A673 (cell line): ENCODE results near the gene COPS7A.

Source experiments
- EZH2 ChIP-seq: fragments of 200-600 bp; sonication (generic); IDR thresholded peaks from 2 replicates; pipeline ENCODE4 v1.6.1; 2017; ENCODE audit warnings: borderline replicate concordance, low read depth, mild to moderate bottlenecking, mixed read lengths, antibody characterized with exemption, low read length; ENCODE audit not compliant: poor library complexity, severe bottlenecking
- TF ChIP-seq, protein P1 (sequence below): fragments of 300-800, 200-600 bp; sonication (generic); conservative IDR thresholded peaks from 2 replicates; pipeline ENCODE4 v1.5.1; 2017; ENCODE audit warnings: low read depth, mild to moderate bottlenecking, antibody characterized with exemption, low read length, moderate library complexity, mixed read lengths

GRCh38 chr12:6684609-6685008, 39.2 kb upstream of the COPS7A start:
- TF ChIP-seq, protein P1, sequence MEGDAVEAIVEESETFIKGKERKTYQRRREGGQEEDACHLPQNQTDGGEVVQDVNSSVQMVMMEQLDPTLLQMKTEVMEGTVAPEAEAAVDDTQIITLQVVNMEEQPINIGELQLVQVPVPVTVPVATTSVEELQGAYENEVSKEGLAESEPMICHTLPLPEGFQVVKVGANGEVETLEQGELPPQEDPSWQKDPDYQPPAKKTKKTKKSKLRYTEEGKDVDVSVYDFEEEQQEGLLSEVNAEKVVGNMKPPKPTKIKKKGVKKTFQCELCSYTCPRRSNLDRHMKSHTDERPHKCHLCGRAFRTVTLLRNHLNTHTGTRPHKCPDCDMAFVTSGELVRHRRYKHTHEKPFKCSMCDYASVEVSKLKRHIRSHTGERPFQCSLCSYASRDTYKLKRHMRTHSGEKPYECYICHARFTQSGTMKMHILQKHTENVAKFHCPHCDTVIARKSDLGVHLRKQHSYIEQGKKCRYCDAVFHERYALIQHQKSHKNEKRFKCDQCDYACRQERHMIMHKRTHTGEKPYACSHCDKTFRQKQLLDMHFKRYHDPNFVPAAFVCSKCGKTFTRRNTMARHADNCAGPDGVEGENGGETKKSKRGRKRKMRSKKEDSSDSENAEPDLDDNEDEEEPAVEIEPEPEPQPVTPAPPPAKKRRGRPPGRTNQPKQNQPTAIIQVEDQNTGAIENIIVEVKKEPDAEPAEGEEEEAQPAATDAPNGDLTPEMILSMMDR: peak; percentile 74
- TF ChIP-seq EZH2: no peak
